Measurements from ENCODE around the gene ANKRD44.

The ANKRD44 gene

GRCh38 chr2:197007716-197008628 is 302.6 kb downstream of the ANKRD44 start:
- in situ Hi-C loops (cut with MboI; ENCODE audit: low sequenced_read_pairs) = no loop called here

- in situ Hi-C loops (cut with MboI; ENCODE audit: low sequenced_read_pairs) = no loop called here
These were observed 308.7 kb downstream of the ANKRD44 start for GRCh38 chr2:197001921-197002320.

GRCh38 chr2:196995757-196996314 is 314.7 kb downstream of the ANKRD44 start:
- in situ Hi-C loops (cut with MboI; ENCODE audit: low sequenced_read_pairs) = no loop called here

GRCh38 chr2:196994764-196995163 is 315.8 kb downstream of the ANKRD44 start:
- in situ Hi-C loops (cut with MboI; ENCODE audit: low sequenced_read_pairs) = no loop called here

- in situ Hi-C loops (cut with MboI; ENCODE audit: low sequenced_read_pairs) = no loop called here
These were observed 317.0 kb downstream of the ANKRD44 start for GRCh38 chr2:196993617-196994016.

GRCh38 chr2:196992466-196992865 is 318.1 kb downstream of the ANKRD44 start:
- in situ Hi-C loops (cut with MboI; ENCODE audit: low sequenced_read_pairs) = no loop called here

GRCh38 chr2:196990788-196991461 is 319.7 kb downstream of the ANKRD44 start:
- in situ Hi-C loops (cut with MboI; ENCODE audit: low sequenced_read_pairs) = no loop called here

- in situ Hi-C loops (cut with MboI; ENCODE audit: low sequenced_read_pairs) = no loop called here
These were observed 320.5 kb downstream of the ANKRD44 start for GRCh38 chr2:196990092-196990491.

- in situ Hi-C loops (cut with MboI; ENCODE audit: low sequenced_read_pairs) = no loop called here
These were observed 321.1 kb downstream of the ANKRD44 start for GRCh38 chr2:196989496-196989895.

- in situ Hi-C loops (cut with MboI; ENCODE audit: low sequenced_read_pairs) = no loop called here
These were observed 321.9 kb downstream of the ANKRD44 start for GRCh38 chr2:196988639-196989038.

- in situ Hi-C loops (cut with MboI; ENCODE audit: low sequenced_read_pairs) = no loop called here
These were observed 322.8 kb downstream of the ANKRD44 start for GRCh38 chr2:196987649-196988364.

GRCh38 chr2:196987298-196987648 is 323.3 kb downstream of the ANKRD44 start:
- in situ Hi-C loops (cut with MboI; ENCODE audit: low sequenced_read_pairs) = no loop called here

GRCh38 chr2:196985511-196986183 is 324.9 kb downstream of the ANKRD44 start:
- in situ Hi-C loops (cut with MboI; ENCODE audit: low sequenced_read_pairs) = no loop called here

- in situ Hi-C loops (cut with MboI; ENCODE audit: low sequenced_read_pairs) = no loop called here
These were observed 325.7 kb downstream of the ANKRD44 start for GRCh38 chr2:196984903-196985302.

- in situ Hi-C loops (cut with MboI; ENCODE audit: low sequenced_read_pairs) = no loop called here
These were observed 326.6 kb downstream of the ANKRD44 start for GRCh38 chr2:196983934-196984333.

GRCh38 chr2:196980473-196980872 is 330.1 kb downstream of the ANKRD44 start:
- in situ Hi-C loops (cut with MboI; ENCODE audit: low sequenced_read_pairs) = no loop called here

- in situ Hi-C loops (cut with MboI; ENCODE audit: low sequenced_read_pairs) = no loop called here
These were observed 330.6 kb downstream of the ANKRD44 start for GRCh38 chr2:196980001-196980400.

- in situ Hi-C loops (cut with MboI; ENCODE audit: low sequenced_read_pairs) = no loop called here
These were observed 333.1 kb downstream of the ANKRD44 start for GRCh38 chr2:196977507-196977906.

- in situ Hi-C loops (cut with MboI; ENCODE audit: low sequenced_read_pairs) = no loop called here
These were observed 335.6 kb downstream of the ANKRD44 start for GRCh38 chr2:196974970-196975369.

GRCh38 chr2:196971574-196972279 is 338.9 kb downstream of the ANKRD44 start:
- in situ Hi-C loops (cut with MboI; ENCODE audit: low sequenced_read_pairs) = no loop called here

Data from HL-60/S4 treated with phorbol 12-myristate 13-acetate at 8.2 ng/mL for 4 days and 3 days (cell line).